ENCODE data around the gene WAPL.

WAPL gene

DNA sequence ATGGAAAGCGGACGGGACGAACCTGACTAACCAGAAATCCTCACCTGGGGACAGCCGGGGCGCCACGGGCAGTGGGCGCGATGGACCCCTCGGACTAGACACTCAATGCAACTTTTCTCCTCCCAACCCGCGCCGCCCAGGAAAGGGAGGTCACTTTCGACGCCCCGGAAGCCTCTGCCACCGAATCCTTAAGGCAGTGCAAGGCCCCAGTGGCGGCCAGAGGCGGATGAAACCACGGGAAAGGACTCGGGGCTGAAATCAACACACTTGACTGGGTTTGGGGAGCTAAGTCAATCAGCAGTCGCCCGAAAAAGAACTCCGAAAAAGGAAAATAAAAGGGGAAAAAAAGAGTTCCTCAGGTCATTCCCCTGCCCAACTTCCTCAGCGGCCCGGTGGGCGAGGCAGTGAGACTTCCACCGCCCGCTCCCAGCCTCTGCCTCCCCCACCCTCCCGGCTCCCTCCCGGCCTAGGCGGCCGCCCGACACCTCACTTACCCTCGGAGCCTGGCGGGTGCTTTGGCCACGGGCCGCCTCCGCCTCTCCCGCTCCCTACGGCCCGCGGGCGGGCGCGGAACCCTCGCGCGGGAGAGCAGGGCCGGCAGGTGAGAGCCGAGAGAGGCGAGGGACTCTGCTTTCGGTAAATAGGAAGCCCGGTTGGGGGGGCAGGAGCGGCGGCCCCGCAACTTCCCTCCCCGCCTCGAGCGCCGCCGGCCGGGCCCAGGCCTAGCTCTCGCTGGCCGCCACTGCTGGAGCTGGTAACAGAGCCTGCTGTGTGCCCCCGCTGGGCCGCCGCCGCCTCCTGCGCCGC, 518 bp downstream of the WAPL start:
- peak overlapping the region; percentile 62 for H3K9ac ChIP-seq (ENCODE audit: low read depth, low read length)
- peaks cover 8% of the 10 kb centered on the region for H3K4me1 ChIP-seq (ENCODE audit: control insufficient read depth, insufficient read depth, low read length)
- no peaks in the 10 kb centered on the region for H3K9me3 ChIP-seq (ENCODE audit: control insufficient read depth, insufficient read depth, low read length)
- no peaks in the 10 kb centered on the region for H3K27me3 ChIP-seq (ENCODE audit: control insufficient read depth, insufficient read depth, low read length)
- H3K36me3 ChIP-seq (ENCODE audit: control insufficient read depth, insufficient read depth, low read length): no peaks in the 10 kb centered on the region
- H3K4me3 ChIP-seq (ENCODE audit: low read depth, low read length): peak overlapping the region; percentile 84

DNA sequence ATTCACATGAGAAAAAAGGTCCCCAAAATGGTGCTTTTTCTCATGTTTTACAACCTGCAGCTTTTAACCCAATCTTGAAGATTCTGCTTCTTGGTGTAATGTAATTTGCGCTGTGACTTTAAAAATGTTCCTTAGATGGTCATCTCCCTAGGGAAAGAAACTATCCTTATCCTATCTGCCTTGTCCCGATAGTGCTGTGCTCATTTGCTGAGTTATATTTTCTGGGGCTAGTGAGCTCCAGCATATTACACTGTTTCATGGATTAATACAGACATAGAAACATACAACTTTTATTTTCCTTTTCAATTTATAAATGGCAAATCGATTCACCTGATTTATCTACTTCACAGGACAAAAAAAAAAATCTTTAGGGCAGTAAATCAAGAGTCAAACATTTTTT, 2.8 kb downstream of the WAPL start:
- peaks cover 8% of the 10 kb centered on the region for H3K4me1 ChIP-seq (ENCODE audit: control insufficient read depth, insufficient read depth, low read length)
- no peak overlapping the region for H3K4me3 ChIP-seq (ENCODE audit: low read depth, low read length)
- no peaks in the 10 kb centered on the region for H3K36me3 ChIP-seq (ENCODE audit: control insufficient read depth, insufficient read depth, low read length)
- no peak overlapping the region for H3K9ac ChIP-seq (ENCODE audit: low read depth, low read length)
- H3K9me3 ChIP-seq (ENCODE audit: control insufficient read depth, insufficient read depth, low read length): no peaks in the 10 kb centered on the region
- no peaks in the 10 kb centered on the region for H3K27me3 ChIP-seq (ENCODE audit: control insufficient read depth, insufficient read depth, low read length)

DNA sequence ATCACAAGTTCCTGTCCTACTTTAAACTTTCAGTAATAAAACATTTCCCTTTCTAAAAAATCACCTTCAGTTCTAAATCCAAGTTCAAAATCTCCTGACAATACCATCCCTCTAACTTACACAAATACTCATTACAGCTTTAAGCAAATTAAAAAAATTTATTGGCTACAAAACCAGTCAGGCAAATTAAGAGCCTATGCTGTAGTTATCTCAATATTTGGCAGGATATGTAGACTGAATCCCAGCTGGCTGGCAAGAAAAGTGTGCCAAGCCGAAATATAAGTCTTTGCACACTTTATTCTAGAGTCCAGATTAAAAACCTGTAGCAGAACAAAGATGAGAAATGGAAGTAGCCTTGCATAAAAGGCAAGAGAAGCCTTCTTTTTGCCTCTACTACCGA, 9.5 kb downstream of the WAPL start:
- H3K4me1 ChIP-seq (ENCODE audit: control insufficient read depth, insufficient read depth, low read length): no peaks in the 10 kb centered on the region
- H3K4me3 ChIP-seq (ENCODE audit: low read depth, low read length): no peak overlapping the region
- no peaks in the 10 kb centered on the region for H3K9me3 ChIP-seq (ENCODE audit: control insufficient read depth, insufficient read depth, low read length)
- no peak overlapping the region for H3K9ac ChIP-seq (ENCODE audit: low read depth, low read length)
- no peaks in the 10 kb centered on the region for H3K36me3 ChIP-seq (ENCODE audit: control insufficient read depth, insufficient read depth, low read length)
- H3K27me3 ChIP-seq (ENCODE audit: control insufficient read depth, insufficient read depth, low read length): no peaks in the 10 kb centered on the region

DNA sequence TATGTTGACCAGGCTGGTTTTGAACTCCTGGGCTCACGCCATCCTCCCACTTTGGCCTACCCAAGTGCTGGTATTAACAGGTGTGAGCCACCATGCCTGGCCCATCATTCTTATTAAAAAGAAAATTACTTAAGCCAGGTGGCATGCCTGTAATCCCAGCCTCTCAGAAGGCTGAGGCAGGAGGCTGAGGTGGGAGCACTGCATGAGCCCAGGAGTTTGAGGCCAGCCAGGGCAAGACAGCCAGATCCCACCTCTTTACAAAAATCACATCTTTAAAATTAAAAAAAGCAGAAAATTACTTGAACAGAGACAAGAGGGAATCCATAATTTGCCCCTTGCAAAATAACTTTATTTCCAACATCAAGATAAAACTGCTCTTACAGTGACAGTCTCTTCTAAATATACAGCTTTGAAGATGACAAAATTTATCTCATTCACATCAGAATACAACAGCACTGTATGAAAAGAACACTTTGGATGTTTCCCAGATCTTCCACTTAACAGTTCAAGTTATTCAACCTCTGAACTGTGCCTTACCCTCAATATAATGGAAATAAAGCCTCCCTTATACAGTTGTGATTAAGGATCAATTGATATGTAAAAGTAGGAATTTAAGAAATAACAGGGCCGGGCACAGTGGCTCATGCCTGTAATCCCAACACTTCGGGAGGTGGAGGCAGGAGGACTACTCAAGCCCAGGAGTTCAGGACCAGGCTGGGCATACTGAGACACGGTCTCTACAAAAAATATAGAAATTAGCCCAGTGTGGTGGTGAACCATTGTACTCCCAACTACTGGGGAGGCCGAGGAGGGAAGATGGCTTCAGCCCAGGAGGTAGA, 10.3 kb downstream of the WAPL start:
- Histone ChIP-seq H3K4me1 (ENCODE audit: control insufficient read depth, insufficient read depth, low read length) (no peaks in the 10 kb centered on the region), H3K9me3 (ENCODE audit: control insufficient read depth, insufficient read depth, low read length) (no peaks in the 10 kb centered on the region), H3K9ac (ENCODE audit: low read depth, low read length) (no peak overlapping the region), H3K36me3 (ENCODE audit: control insufficient read depth, insufficient read depth, low read length) (no peaks in the 10 kb centered on the region), H3K4me3 (ENCODE audit: low read depth, low read length) (no peak overlapping the region), H3K27me3 (ENCODE audit: control insufficient read depth, insufficient read depth, low read length) (no peaks in the 10 kb centered on the region)

DNA sequence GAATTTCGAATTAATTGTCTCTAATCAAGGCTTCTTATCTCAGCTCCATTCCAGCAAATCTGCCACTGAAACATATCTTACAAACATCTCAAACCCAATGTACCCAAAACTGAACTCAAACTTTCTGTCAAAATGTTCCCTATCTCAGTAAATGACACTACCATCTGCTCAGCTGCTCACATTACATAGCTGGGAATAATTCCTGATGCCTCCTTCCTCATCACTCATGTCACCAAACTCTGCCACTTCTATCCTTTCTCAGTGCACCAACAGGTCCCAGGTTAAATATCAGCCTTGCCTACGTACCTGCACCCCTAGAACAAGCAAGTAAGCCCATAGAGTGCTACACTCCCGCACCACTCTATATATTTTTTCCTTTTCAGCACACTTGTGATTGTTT, 12.4 kb downstream of the WAPL start:
- Histone ChIP-seq H3K9me3 (ENCODE audit: control insufficient read depth, insufficient read depth, low read length) (no peaks in the 10 kb centered on the region), H3K4me3 (ENCODE audit: low read depth, low read length) (no peak overlapping the region), H3K27me3 (ENCODE audit: control insufficient read depth, insufficient read depth, low read length) (no peaks in the 10 kb centered on the region), H3K4me1 (ENCODE audit: control insufficient read depth, insufficient read depth, low read length) (no peaks in the 10 kb centered on the region), H3K9ac (ENCODE audit: low read depth, low read length) (no peak overlapping the region), H3K36me3 (ENCODE audit: control insufficient read depth, insufficient read depth, low read length) (no peaks in the 10 kb centered on the region)

DNA sequence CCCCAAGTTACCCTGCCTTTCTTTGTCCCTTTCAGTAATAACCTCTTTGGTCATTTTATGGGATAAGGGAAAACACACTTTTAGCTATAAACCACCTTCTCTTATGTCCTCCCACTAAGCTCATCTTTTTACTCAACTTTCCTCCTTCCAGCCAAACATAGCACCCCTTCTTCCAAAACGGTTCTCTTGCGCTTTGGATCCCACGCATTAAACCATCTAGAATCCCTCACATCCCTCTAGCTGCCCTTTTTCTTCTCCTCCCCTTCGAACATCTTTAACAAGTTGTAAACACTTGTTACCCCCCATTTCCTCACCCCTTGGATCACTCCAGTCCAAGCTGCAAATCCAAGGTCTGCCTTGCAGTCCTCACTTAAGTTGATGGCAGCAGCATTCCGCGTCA, 13.4 kb downstream of the WAPL start:
- Histone ChIP-seq H3K9ac (ENCODE audit: low read depth, low read length) (no peak overlapping the region), H3K4me3 (ENCODE audit: low read depth, low read length) (no peak overlapping the region), H3K9me3 (ENCODE audit: control insufficient read depth, insufficient read depth, low read length) (no peaks in the 10 kb centered on the region), H3K36me3 (ENCODE audit: control insufficient read depth, insufficient read depth, low read length) (no peaks in the 10 kb centered on the region), H3K4me1 (ENCODE audit: control insufficient read depth, insufficient read depth, low read length) (no peaks in the 10 kb centered on the region), H3K27me3 (ENCODE audit: control insufficient read depth, insufficient read depth, low read length) (no peaks in the 10 kb centered on the region)

DNA sequence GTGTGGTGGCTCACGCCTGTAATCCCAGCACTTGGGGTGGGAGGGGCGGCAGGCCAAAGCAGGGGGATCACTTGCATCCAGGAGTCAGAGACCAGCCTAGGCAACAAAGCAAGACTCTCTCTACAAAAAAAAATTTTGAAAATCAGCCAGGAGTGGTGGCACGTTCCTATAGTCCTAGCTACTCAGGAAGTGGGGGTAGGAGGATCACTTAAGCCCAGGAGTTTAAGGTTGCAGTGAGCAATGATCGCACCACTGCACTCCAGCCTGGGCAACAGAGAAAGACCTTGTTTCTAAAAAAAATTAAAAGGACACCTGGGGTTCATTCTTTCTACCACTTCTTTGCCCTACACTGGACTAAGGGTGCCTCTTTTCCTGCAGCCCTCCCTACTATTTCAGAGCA, 15.1 kb downstream of the WAPL start:
- Histone ChIP-seq H3K9me3 (ENCODE audit: control insufficient read depth, insufficient read depth, low read length) (no peaks in the 10 kb centered on the region), H3K27me3 (ENCODE audit: control insufficient read depth, insufficient read depth, low read length) (no peaks in the 10 kb centered on the region), H3K4me3 (ENCODE audit: low read depth, low read length) (no peak overlapping the region), H3K4me1 (ENCODE audit: control insufficient read depth, insufficient read depth, low read length) (no peaks in the 10 kb centered on the region), H3K9ac (ENCODE audit: low read depth, low read length) (no peak overlapping the region), H3K36me3 (ENCODE audit: control insufficient read depth, insufficient read depth, low read length) (no peaks in the 10 kb centered on the region)

DNA sequence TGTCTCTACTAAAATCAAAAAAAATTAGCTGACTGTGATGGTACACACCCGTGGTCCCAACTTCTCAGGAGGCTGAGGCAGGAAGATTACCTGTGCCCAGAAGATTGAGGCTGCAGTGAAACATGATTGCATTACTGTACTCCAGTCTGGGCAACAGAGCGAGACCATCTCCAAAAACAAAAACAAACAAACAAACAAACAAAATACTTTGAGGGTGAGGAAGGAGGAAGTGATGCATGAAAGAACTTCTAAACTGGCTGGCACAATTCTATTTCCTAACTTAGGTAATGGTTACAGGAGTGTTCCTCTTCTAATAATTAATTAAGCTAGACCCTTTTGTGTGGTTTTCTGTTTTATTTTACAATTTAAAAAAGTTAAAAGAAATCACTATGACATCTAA, 15.5 kb downstream of the WAPL start:
- Histone ChIP-seq H3K27me3 (ENCODE audit: control insufficient read depth, insufficient read depth, low read length) (no peaks in the 10 kb centered on the region), H3K4me3 (ENCODE audit: low read depth, low read length) (no peak overlapping the region), H3K4me1 (ENCODE audit: control insufficient read depth, insufficient read depth, low read length) (no peaks in the 10 kb centered on the region), H3K36me3 (ENCODE audit: control insufficient read depth, insufficient read depth, low read length) (no peaks in the 10 kb centered on the region), H3K9ac (ENCODE audit: low read depth, low read length) (no peak overlapping the region), H3K9me3 (ENCODE audit: control insufficient read depth, insufficient read depth, low read length) (no peaks in the 10 kb centered on the region)

DNA sequence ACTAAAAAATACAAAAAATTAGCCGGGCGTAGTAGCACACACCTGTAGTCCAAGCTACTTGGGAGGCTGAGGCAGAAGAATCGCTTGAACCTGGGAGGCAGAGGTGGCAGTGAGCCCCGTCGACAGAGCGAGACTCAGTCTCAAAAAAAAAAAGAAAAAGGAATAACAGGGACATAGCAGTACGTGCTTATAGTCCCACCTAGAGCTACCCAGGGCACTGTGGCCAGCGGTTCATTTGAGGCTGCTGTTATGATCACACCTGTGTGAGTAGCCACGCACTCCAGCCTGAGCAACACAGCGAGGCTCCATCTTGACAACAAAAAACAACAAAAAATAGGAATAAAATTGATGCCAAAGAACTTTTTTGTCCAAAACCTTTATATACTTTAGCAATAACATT, 17.1 kb downstream of the WAPL start:
- Histone ChIP-seq H3K36me3 (ENCODE audit: control insufficient read depth, insufficient read depth, low read length) (no peaks in the 10 kb centered on the region), H3K4me3 (ENCODE audit: low read depth, low read length) (no peak overlapping the region), H3K9ac (ENCODE audit: low read depth, low read length) (no peak overlapping the region), H3K4me1 (ENCODE audit: control insufficient read depth, insufficient read depth, low read length) (no peaks in the 10 kb centered on the region), H3K27me3 (ENCODE audit: control insufficient read depth, insufficient read depth, low read length) (no peaks in the 10 kb centered on the region), H3K9me3 (ENCODE audit: control insufficient read depth, insufficient read depth, low read length) (no peaks in the 10 kb centered on the region)

DNA sequence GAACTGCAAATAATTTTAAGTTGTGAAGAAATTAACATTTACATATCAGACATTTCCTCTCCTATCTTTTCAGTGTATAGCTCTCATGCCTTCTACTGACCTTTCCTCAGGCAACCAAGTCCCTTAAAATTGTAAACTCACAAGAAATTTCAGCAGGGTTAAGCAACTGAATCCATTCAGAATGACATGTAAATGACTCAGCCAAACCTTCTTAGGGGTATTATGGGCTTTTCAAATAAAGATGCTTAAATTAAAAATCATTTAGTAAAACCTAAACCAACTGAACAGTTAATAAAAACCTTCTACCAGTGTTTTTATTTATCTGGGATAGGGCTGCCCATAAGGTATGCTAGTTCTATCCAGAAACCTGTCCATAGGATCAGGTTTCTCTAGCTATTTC, 20.7 kb downstream of the WAPL start:
- no peaks in the 10 kb centered on the region for H3K27me3 ChIP-seq (ENCODE audit: control insufficient read depth, insufficient read depth, low read length)
- no peak overlapping the region for H3K9ac ChIP-seq (ENCODE audit: low read depth, low read length)
- no peaks in the 10 kb centered on the region for H3K4me1 ChIP-seq (ENCODE audit: control insufficient read depth, insufficient read depth, low read length)
- no peaks in the 10 kb centered on the region for H3K36me3 ChIP-seq (ENCODE audit: control insufficient read depth, insufficient read depth, low read length)
- H3K9me3 ChIP-seq (ENCODE audit: control insufficient read depth, insufficient read depth, low read length): no peaks in the 10 kb centered on the region
- no peak overlapping the region for H3K4me3 ChIP-seq (ENCODE audit: low read depth, low read length)

DNA sequence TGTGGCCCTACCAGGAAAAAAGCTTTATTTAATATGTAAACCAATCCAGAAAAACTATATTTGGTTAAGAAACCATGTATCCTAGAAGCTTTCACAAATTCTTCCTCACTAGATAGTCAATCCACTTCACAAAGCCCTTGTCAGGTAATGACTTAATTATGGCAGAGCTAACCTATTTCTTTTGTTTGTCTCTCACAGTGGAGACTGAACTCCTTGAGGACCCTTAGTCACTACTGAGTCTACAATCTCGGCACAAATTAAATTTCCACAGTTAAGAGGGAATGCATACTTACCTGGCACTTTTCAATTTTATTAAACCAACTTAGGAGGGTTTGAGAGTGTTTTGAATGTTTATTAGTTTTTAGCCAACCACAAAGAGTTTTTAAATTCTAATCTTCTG, 23.0 kb downstream of the WAPL start:
- H3K4me3 ChIP-seq (ENCODE audit: low read depth, low read length): no peak overlapping the region
- no peaks in the 10 kb centered on the region for H3K9me3 ChIP-seq (ENCODE audit: control insufficient read depth, insufficient read depth, low read length)
- no peaks in the 10 kb centered on the region for H3K4me1 ChIP-seq (ENCODE audit: control insufficient read depth, insufficient read depth, low read length)
- H3K27me3 ChIP-seq (ENCODE audit: control insufficient read depth, insufficient read depth, low read length): no peaks in the 10 kb centered on the region
- no peak overlapping the region for H3K9ac ChIP-seq (ENCODE audit: low read depth, low read length)
- H3K36me3 ChIP-seq (ENCODE audit: control insufficient read depth, insufficient read depth, low read length): no peaks in the 10 kb centered on the region

DNA sequence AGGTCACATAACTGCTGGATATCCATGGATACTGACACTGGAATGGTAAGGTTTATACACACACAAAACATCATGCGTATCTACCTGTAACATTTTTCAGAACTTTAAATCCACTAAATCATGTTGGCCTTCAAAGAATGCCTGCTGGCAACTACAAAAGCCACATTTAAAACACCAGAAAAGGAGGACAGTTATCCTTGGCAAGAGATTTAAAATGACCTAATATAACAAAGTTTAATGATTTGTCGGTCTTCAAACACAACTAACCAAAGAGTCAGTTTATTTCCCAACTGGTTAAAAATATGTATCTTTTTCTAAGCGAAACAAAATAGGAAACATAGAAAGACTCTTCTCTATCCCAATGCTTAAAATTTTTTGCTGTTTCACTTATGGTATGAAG, 24.0 kb downstream of the WAPL start:
- Histone ChIP-seq H3K9me3 (ENCODE audit: control insufficient read depth, insufficient read depth, low read length) (no peaks in the 10 kb centered on the region), H3K36me3 (ENCODE audit: control insufficient read depth, insufficient read depth, low read length) (no peaks in the 10 kb centered on the region), H3K9ac (ENCODE audit: low read depth, low read length) (no peak overlapping the region), H3K4me3 (ENCODE audit: low read depth, low read length) (no peak overlapping the region), H3K27me3 (ENCODE audit: control insufficient read depth, insufficient read depth, low read length) (no peaks in the 10 kb centered on the region), H3K4me1 (ENCODE audit: control insufficient read depth, insufficient read depth, low read length) (no peaks in the 10 kb centered on the region)

All from iPS-15b (cell line).